ENCODE data around the gene ALG5. TPM values are rescaled to one million over a fixed set of nuclear protein-coding genes. Genes with fewer than 3 reads are reported as not detected.
A peak's percentile ranks its signal among the peaks of the same experiment; 100 is the strongest.

Gene ALG5
- total RNA-seq, 2 experiments from 2014 or later, result 25.9 to 27.6 TPM

DNA sequence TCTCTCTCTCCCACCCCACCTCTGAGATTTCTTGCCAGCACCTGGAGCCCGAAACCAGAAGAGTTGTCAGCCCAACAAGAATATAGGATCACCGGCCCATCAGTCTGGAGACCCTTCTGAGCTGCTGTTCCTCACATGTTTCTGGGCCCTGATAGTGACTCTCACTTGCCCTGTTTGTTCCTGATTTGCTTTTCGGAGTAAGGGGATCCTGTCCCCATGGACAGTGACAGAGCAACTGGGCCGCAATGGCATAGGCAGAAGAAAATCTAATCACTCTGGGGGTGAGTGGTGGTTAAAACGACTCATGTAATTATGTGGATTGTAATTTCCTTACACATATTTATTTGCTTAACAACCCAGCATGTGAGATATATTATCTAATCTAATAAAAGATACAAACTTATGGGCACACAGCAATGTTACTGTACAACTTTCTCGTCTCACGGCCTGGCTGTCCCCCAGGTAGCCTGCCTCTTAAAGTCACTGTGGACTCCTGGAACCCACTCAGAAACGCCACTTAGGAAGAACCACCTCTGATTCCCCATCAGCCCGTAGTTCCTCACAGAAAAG is 78.4 kb downstream of the ALG5 start:
- ChIA-PET POLR2A (no interaction called here), CTCF (no interaction called here)
- Mint-ChIP-seq H3K9me3 (no peaks in the 10 kb centered on the region), H3K4me3 (peak overlapping the region; percentile 62), H3K36me3 (no peaks in the 10 kb centered on the region), H3K27ac (no peak overlapping the region), H3K27me3 (peaks cover 47% of the 10 kb centered on the region), H3K4me1 (ENCODE audit: low read depth) (peaks cover 3% of the 10 kb centered on the region)
- no peak for DNase-seq
- intact Hi-C loops (cut with micrococcal nuclease), result no loop called here

GRCh38 chr13:36919833-36920615 is 79.1 kb downstream of the ALG5 start, which contains the start of gene SMAD9:
Gene SMAD9, minus strand, starts transcription at chr13:36920238. Its CDS starts 40,549 bp downstream, at chr13:36879689.
- POLR2A ChIA-PET, result no interaction called here
- H3K27me3 Mint-ChIP-seq, result peaks cover 51% of the 10 kb centered on the region
- CTCF ChIA-PET, result no interaction called here
- H3K4me1 Mint-ChIP-seq (ENCODE audit: low read depth), result peaks cover 3% of the 10 kb centered on the region
- peak; percentile 33 for DNase-seq
- intact Hi-C loops (cut with micrococcal nuclease), result no loop called here
- H3K9me3 Mint-ChIP-seq, result no peaks in the 10 kb centered on the region
- H3K4me3 Mint-ChIP-seq, result peak within 1 kb of the TSS; percentile 62
- H3K27ac Mint-ChIP-seq, result no peak within 1 kb of the TSS
- H3K36me3 Mint-ChIP-seq, result no peaks in the 10 kb centered on the region

DNA sequence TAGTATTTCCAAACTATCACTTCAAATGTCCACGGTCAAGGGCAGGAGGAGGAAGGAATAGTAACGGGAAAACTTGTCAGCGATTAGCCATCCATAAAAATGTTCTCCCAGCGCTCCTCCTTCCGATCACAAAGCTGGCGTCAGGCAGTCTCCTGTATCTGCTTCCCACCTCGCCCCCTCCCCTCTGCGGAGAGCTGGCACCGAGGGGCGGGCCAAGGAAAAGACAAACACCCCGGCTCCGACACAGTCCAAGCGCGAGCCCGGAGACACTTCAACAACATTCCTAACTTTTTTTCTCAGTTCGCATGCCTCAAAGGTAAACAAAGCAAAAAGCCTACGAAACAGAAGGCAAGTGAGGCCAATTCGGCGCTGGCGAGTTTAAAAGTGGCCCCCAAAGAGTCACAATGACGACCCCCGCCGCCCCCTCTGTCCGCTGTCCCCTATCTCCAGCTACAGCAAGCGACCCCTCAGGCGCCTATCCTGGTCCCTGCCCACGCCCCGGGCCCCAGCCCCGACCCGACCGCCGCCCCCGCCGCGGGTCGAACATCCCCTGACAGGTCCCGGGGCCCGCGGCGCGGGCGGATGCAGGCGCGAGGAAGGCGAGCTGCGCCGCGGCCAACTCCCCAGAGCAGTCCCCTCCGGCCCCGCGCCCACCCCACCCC is 79.8 kb downstream of the ALG5 start:
- Mint-ChIP-seq H3K27me3 (peaks cover 56% of the 10 kb centered on the region), H3K27ac (no peak overlapping the region), H3K9me3 (no peaks in the 10 kb centered on the region), H3K4me1 (ENCODE audit: low read depth) (peaks cover 3% of the 10 kb centered on the region), H3K4me3 (peak overlapping the region; percentile 49), H3K36me3 (no peaks in the 10 kb centered on the region)
- ChIA-PET CTCF (interaction anchor here (0.5 kb wide), 1 partner anchor 13 kb away, joined by 4 read pairs; no protein-coding TSS in a partner anchor), POLR2A (no interaction called here)
- intact Hi-C loops (cut with micrococcal nuclease), result no loop called here
- peak; percentile 13 for DNase-seq

GRCh38 chr13:36918246-36919131 is 80.7 kb downstream of the ALG5 start:
- CTCF ChIA-PET, result no interaction called here
- DNase-seq, result no peak
- peaks cover 3% of the 10 kb centered on the region for H3K4me1 Mint-ChIP-seq (ENCODE audit: low read depth)
- intact Hi-C loops (cut with micrococcal nuclease), result no loop called here
- H3K27me3 Mint-ChIP-seq, result peaks cover 55% of the 10 kb centered on the region
- no peaks in the 10 kb centered on the region for H3K36me3 Mint-ChIP-seq
- H3K9me3 Mint-ChIP-seq, result no peaks in the 10 kb centered on the region
- POLR2A ChIA-PET, result no interaction called here
- H3K4me3 Mint-ChIP-seq, result peak overlapping the region; percentile 49
- no peak overlapping the region for H3K27ac Mint-ChIP-seq

DNA sequence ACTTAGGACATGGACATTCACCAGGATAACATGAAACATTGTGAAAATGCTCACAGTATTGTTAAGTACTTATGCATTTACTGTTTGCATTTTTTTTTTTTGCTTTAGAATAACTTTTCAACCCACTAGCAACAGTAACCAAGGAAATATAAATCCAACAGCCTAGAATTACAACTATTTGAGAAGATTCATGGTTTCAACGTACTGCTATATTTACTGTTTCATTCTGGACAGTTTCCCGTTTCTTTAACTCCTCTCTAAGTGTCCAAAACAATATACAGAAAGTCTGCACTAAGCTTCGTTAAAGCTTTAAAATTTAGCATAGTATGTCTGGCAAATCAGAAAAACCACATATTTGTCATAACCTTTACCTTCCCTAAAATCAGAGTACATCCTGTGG is 81.8 kb downstream of the ALG5 start:
- H3K27ac Mint-ChIP-seq, result no peak overlapping the region
- DNase-seq, result no peak
- intact Hi-C loops (cut with micrococcal nuclease), result no loop called here
- no peaks in the 10 kb centered on the region for H3K36me3 Mint-ChIP-seq
- POLR2A ChIA-PET, result no interaction called here
- H3K9me3 Mint-ChIP-seq, result no peaks in the 10 kb centered on the region
- H3K4me3 Mint-ChIP-seq, result no peak overlapping the region
- H3K27me3 Mint-ChIP-seq, result peaks cover 55% of the 10 kb centered on the region
- H3K4me1 Mint-ChIP-seq (ENCODE audit: low read depth), result peaks cover 3% of the 10 kb centered on the region
- CTCF ChIA-PET, result no interaction called here

GRCh38 chr13:36915896-36916640 is 83.1 kb downstream of the ALG5 start:
- intact Hi-C loops (cut with micrococcal nuclease), result no loop called here
- ChIA-PET POLR2A (no interaction called here), CTCF (no interaction called here)
- H3K27me3 Mint-ChIP-seq, result peaks cover 53% of the 10 kb centered on the region
- no peak for DNase-seq
- no peaks in the 10 kb centered on the region for H3K36me3 Mint-ChIP-seq
- H3K4me3 Mint-ChIP-seq, result no peak overlapping the region
- no peaks in the 10 kb centered on the region for H3K9me3 Mint-ChIP-seq
- H3K4me1 Mint-ChIP-seq (ENCODE audit: low read depth), result peaks cover 3% of the 10 kb centered on the region
- no peak overlapping the region for H3K27ac Mint-ChIP-seq

- Mint-ChIP-seq H3K4me1 (ENCODE audit: low read depth) (peaks cover 3% of the 10 kb centered on the region), H3K27ac (no peak overlapping the region), H3K9me3 (no peaks in the 10 kb centered on the region), H3K36me3 (no peaks in the 10 kb centered on the region), H3K27me3 (peaks cover 48% of the 10 kb centered on the region), H3K4me3 (no peak overlapping the region)
- DNase-seq, result no peak
- intact Hi-C loops (cut with micrococcal nuclease), result no loop called here
- ChIA-PET POLR2A (no interaction called here), CTCF (no interaction called here)
Observed at GRCh38 chr13:36915106-36915505, 84.0 kb downstream of the ALG5 start.

- DNase-seq, result no peak
- intact Hi-C loops (cut with micrococcal nuclease), result no loop called here
- ChIA-PET CTCF (no interaction called here), POLR2A (no interaction called here)
- H3K4me1 Mint-ChIP-seq (ENCODE audit: low read depth), result peaks cover 3% of the 10 kb centered on the region
- H3K27ac Mint-ChIP-seq, result no peak overlapping the region
- H3K4me3 Mint-ChIP-seq, result no peak overlapping the region
- H3K27me3 Mint-ChIP-seq, result peaks cover 48% of the 10 kb centered on the region
- no peaks in the 10 kb centered on the region for H3K36me3 Mint-ChIP-seq
- H3K9me3 Mint-ChIP-seq, result no peaks in the 10 kb centered on the region
Observed at GRCh38 chr13:36914648-36915047, 84.5 kb downstream of the ALG5 start.

- Mint-ChIP-seq H3K36me3 (no peaks in the 10 kb centered on the region), H3K27me3 (peaks cover 39% of the 10 kb centered on the region), H3K27ac (no peak overlapping the region), H3K9me3 (no peaks in the 10 kb centered on the region), H3K4me3 (no peak overlapping the region), H3K4me1 (ENCODE audit: low read depth) (no peaks in the 10 kb centered on the region)
- ChIA-PET POLR2A (no interaction called here), CTCF (no interaction called here)
- intact Hi-C loops (cut with micrococcal nuclease), result no loop called here
- no peak for DNase-seq
Observed at GRCh38 chr13:36913463-36913862, 85.7 kb downstream of the ALG5 start.

GRCh38 chr13:36912973-36913372 is 86.2 kb downstream of the ALG5 start:
- CTCF ChIA-PET, result no interaction called here
- intact Hi-C loops (cut with micrococcal nuclease), result no loop called here
- Mint-ChIP-seq H3K36me3 (no peaks in the 10 kb centered on the region), H3K4me3 (no peak overlapping the region), H3K27me3 (peaks cover 36% of the 10 kb centered on the region), H3K27ac (no peak overlapping the region), H3K9me3 (no peaks in the 10 kb centered on the region), H3K4me1 (ENCODE audit: low read depth) (no peaks in the 10 kb centered on the region)
- POLR2A ChIA-PET, result no interaction called here
- no peak for DNase-seq

- no peaks in the 10 kb centered on the region for H3K36me3 Mint-ChIP-seq
- POLR2A ChIA-PET, result no interaction called here
- H3K4me1 Mint-ChIP-seq (ENCODE audit: low read depth), result no peaks in the 10 kb centered on the region
- CTCF ChIA-PET, result no interaction called here
- DNase-seq, result no peak
- H3K4me3 Mint-ChIP-seq, result no peak overlapping the region
- H3K9me3 Mint-ChIP-seq, result no peaks in the 10 kb centered on the region
- intact Hi-C loops (cut with micrococcal nuclease), result no loop called here
- peaks cover 30% of the 10 kb centered on the region for H3K27me3 Mint-ChIP-seq
- H3K27ac Mint-ChIP-seq, result no peak overlapping the region
Observed at GRCh38 chr13:36912369-36912768, 86.8 kb downstream of the ALG5 start.

DNA sequence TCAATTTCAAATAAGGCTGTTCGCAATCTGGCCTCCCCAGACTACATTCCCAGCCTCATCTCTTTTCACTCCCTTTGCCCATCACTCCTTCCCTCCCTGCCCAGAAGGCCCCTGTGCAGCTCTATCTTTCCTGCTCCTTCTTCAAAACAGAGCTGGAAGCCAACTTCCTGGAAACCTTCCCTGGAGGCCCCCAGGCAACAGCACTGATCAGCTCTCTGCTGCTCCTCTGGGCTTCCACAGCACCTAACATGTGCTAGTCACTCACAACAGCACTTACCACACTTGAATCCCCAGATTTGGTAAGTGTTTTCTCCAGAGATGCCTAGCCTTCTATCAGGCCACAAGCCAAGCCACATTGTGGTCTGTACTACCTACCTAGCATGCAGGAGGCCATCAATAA is 88.6 kb downstream of the ALG5 start:
- intact Hi-C loops (cut with micrococcal nuclease), result no loop called here
- Mint-ChIP-seq H3K9me3 (no peaks in the 10 kb centered on the region), H3K4me1 (ENCODE audit: low read depth) (no peaks in the 10 kb centered on the region), H3K27me3 (peaks cover 22% of the 10 kb centered on the region), H3K36me3 (no peaks in the 10 kb centered on the region), H3K4me3 (no peak overlapping the region), H3K27ac (no peak overlapping the region)
- CTCF ChIA-PET, result no interaction called here
- POLR2A ChIA-PET, result no interaction called here
- no peak for DNase-seq

Data from activated CD4-positive, alpha-beta memory T cell treated with anti-CD3 and anti-CD28 coated beads for 36 hours (primary cell).